ENCODE results near the gene AP4E1. TPM values are rescaled to one million over a fixed set of nuclear protein-coding genes. Genes with fewer than 3 reads are reported as not detected.
"Not testable (repeated sequence)": the region's sequence is repeated elsewhere in the genome, so short reads cannot be mapped to it uniquely, and the experiment has no call there.

Gene AP4E1
- total RNA-seq, 1 donor from 2014 or later, result 10.2 TPM

DNA sequence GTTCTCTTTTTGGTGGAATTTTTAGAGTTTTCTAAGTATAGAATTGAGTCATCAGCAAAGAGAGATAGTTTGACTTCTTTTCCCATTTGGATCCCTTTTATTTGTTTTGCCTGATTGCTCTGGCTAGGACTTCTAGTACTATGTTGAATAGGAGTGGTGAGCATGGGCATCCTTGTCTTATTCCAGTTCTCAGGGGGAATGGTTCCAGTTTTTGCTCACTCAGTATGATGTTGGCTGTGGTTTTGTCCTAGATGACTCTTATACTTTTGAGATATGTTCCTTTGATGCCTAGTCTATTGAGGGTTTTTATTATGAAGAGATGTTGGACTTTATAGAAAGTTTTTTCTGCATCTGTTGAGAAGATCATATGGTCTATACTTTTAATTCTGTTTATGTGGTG lies 113.7 kb downstream of the AP4E1 start:
- no peak for DNase-seq (ENCODE audit: low read depth, low spot score)

DNA sequence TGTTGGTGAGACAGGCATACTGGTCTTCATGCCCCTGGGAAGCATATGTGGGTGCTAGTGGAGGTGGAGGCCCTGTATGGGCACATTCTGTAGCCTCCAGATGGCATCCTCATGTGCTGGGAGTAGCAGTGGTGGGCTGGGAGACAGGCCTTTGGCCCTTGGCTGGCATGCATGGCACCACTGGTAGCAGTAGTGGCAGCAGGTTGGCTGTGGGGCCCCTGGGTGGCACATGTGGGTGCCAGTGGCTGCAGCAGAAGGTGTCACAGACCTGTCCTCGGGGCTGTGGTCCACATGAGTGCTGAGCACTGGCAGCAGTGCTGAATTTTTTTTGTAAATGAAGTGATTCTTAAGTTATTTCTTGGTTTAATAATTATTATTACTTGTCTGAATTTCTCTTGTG lies 115.0 kb downstream of the AP4E1 start:
- no peak for DNase-seq (ENCODE audit: low read depth, low spot score)

DNA sequence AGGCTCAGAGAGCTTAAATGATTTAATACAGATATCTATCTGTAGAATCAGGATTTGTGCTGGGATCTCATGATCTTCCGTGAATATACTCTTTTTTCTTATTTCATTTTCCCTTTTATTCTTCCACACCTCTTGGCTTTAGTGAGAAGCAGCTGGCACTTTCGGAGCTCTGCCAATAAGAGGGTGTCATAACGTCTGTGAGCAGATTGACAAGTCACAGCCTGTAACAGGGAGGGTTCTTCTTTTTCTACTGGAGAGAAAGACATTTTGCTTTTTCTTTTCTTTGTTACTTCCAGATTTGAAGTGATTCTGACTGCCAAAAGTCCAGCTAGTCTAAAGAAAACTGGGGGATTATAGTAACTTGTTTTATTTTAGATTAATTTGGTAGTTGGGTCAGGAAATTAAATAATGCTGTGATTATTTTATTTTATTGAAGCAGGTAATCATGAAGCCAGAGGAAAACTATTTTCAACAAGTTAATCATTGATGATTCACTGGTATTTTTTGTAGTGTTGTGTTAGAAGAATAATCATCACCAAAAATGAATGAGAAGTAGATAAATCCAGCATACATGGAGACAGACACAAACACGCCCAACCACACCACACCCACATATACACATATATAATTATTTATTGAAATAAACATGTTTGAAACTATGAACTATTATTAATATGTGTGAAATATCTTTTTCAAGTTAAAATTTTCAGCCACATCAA lies 116.4 kb downstream of the AP4E1 start:
- no peak for DNase-seq (ENCODE audit: low read depth, low spot score)

DNA sequence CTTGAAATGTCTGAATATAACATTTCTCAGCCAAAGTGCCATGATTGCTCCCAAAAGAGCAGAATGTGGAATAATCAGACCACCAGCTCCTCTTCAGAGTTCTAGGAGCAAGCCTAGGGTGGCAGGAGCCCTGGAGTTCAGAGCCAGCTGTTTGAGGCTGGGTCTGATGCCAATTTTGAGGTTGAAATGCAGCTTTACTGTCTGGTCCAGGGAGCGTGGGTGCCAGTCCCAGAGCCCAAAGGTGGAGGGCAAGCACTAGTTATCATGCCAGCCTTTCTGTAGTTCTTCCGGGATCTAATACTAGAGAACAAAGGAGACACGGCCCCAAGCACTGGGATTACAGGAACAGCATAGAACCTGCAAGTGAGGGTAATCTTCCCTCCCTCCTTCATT lies 117.0 kb downstream of the AP4E1 start:
- no peak for DNase-seq (ENCODE audit: low read depth, low spot score)

DNA sequence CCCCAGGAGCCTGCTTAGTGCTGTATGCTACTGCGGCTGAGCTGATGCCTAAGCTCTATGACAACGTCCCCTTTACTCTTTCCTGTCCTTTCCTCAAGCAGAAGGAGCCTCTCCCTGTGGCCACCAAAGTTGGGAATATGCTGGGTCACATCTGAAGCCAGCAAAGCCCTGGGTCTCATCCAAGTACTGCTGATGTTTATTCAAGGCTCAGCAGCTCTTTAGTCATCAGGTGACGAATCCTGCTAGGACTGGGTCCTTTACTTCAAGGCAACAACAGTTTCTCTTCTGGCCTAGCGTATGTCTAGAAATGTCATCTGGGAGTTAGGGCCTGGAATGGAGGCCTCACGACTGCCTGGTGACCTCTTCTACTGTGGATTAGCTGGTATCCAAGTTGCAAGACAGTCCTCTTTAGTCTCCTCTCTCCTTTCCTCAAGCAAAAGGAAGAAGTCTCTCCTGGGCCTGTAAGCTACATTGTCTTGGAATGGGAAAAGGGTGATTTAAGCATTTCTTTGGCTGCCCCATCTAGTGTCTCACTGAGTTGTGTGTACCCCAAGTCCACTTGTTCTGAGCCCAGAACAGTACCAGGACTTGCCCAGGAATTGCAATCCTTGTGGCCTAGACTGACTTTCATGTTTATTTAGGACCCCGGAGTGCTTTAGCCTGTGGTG lies 122.3 kb downstream of the AP4E1 start:
- DNase-seq (ENCODE audit: low read depth, low spot score), result no peak

DNA sequence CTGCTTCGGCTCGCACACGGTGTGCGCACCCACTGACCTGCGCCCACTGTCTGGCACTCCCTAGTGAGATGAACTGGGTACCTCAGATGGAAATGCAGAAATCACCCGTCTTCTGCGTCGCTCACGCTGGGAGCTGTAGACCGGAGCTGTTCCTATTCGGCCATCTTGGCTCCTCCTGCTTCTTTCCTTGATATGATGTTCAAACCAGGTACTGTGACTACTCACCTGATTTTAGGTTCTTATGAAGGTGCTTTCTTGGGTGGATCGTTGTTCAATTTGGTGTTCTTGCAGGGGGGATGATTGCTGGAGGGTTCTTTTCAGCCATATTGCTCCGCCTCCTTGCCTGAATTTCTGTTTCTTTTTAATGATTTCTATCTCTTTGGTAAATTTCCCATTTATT lies 129.0 kb downstream of the AP4E1 start:
- DNase-seq (ENCODE audit: low read depth, low spot score), result not testable (repeated sequence)

DNA sequence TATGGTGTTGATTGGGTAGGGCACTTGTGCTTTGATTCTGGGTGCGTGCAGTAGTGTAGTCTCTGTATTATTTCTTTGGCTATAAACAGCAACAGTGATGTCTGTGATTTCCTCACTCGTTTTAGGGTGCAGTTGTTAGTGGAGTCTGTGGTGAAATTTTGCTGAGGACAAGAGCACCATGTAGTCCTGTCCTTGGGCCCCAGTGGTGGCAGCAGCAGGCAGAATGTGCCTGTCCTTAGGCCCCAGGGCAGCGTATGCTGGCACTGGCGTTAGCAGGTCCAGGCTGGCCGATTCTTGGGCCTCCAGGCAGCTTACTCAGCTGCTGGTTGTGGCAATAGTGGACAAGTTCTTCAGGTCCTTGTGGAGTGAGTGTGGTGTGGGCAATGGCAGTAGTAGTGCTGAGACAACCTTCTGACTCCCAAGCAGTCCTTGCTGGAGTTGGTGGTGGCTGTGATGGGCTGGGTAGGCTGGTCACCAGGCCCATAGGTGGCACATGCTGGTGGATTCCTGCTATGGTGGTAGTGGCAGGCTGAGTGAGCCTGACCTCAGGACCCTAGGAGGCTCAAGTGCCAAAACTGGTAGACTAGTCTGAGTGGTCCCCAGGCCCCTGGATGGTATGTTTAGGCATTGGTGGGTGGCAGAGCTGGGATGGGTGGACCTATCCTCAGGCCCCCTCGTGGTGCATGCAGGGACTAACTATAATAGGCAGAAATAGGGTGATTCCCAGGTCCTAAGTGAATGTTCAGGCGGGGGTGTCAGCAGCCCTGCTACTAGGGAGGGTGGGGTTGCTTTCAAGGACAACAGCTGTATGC lies 129.9 kb downstream of the AP4E1 start:
- no peak for DNase-seq (ENCODE audit: low read depth, low spot score)

DNA sequence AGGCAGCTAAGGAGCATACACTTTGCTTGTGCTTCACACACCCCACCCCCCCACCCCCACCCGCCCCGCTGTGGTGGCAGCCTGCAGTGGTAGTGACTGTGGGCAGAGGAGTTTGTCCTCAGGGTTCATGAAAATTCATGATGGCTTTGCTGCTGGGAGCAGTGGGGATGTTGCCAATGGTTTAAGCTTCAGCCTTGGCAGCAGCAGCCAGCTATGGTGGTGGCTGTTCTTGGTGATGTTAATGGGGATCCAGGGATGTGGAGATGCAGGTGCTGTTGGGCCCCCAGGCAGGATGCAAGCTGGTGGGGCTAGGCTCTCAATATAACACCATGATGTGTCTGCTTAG lies 130.5 kb downstream of the AP4E1 start:
- no peak for DNase-seq (ENCODE audit: low read depth, low spot score)

DNA sequence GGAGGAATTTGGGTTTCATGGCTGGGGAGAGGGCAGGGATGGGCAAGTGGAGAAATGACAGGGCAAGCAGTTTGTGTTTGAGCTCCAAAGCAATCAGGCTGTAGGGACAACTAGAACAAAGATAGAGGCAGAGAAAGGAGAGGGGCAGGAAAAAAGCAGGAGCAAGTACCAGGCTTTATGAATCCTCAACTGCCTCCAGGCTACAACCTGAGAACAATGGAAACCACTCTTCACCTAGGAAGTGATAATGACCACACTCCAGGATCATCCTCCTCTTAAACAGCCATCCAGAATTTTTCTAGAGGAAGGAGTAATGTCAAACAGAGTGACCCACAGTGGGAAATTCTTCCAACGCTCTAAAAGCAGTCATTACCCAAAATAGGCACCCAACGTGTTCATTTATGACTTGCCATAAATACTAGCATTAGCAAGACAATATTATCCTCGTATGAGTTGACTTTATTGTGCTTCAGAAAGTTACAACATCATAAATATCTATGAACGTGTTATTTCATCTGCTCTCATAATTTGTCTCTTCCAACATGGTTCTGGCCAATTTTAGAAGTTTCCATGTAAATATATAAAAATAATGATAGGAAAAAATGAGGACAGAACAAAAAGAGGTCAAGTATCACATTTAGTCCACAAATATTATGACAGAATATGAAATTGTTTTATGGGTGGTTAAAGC lies 135.7 kb downstream of the AP4E1 start:
- no peak for DNase-seq (ENCODE audit: low read depth, low spot score)

DNA sequence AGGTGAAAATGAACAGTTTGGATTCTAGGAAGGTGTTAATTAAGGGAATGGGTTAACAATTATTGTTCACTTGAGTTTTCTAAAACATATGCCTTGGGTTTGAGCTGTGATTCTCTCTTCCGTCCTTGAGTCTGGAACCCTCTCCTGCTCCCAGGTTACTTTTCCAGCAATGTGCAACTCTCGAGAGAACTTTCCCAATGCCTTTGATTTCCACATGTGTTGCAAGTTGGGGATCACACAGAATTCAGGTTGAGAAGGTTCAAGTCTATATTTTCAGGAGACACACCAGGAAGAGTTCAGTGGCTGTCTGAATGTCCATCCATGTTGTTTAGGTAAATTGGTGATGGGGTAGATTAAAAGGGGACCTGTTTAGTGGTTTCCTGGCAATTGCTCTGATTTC lies 137.5 kb downstream of the AP4E1 start:
- no peak for DNase-seq (ENCODE audit: low read depth, low spot score)

DNA sequence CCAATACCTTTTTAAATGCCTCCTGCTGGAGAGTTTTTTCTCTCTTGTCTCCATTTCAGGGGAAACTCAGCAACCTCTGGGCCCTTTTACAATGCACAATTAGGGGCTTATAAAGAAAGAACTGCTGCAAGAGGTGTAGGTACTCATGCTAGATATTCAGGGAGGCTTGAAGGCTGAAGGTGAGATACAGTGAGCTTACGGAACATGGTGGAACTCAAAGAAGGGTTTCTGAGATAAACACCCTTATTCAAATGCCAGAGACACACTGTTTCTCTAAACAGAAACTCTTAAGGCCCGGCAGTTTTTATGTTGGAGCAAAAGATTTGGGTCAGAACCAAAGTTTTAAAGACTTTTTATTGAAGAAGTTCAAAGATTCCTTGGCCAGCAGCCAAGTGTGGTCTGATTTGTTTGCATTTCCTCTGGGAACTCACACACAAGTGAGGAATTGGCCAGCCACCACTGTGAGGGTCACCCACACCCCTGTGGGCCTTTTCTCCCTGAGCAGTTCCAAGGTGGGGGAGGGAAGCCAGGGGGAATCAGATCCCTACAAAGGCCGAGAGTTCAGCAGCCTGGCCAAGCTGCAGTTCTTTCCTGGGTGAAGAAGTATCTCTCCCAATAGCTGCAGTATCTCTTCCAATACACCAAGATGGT lies 138.4 kb downstream of the AP4E1 start:
- no peak for DNase-seq (ENCODE audit: low read depth, low spot score)

DNA sequence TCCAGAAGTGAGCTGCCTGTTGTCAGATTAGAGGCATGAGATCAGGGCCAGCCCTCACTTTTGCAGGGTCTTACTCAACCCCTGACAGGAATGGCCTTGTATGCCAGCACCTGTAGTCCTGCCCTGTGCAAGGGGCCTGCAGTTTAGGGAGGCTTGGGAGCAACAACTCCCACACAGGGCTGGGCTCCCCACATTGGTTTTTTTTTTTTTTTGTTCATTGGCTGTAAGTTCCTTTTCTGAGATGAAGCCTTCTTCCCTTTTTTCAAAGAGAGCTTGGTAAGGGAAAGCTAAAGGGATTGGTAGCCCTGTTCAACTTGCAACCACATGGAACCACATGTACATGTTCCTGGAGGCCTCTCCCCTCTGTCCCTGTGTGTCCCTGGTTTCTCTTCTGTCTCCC lies 139.8 kb downstream of the AP4E1 start:
- DNase-seq (ENCODE audit: low read depth, low spot score), result no peak

DNA sequence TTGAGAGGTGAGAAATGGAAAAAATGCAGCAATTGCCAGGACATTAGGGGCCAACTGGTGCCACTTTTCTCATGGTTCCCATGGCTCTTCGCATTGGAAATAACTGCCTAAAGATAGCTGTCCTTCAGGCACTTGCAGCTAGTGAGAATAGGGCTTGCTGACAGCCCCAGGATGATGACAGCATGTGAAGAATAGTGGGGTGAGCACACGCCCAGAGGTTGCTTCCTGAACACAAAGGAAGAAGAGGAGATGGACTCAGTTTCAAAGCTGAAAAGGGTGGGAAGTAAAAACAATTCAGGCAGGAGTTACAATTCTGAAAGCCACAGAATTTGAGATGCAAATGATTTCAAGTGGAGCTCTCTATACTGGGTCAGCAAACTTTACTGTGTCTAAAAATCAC lies 140.6 kb downstream of the AP4E1 start:
- no peak for DNase-seq (ENCODE audit: low read depth, low spot score)

DNA sequence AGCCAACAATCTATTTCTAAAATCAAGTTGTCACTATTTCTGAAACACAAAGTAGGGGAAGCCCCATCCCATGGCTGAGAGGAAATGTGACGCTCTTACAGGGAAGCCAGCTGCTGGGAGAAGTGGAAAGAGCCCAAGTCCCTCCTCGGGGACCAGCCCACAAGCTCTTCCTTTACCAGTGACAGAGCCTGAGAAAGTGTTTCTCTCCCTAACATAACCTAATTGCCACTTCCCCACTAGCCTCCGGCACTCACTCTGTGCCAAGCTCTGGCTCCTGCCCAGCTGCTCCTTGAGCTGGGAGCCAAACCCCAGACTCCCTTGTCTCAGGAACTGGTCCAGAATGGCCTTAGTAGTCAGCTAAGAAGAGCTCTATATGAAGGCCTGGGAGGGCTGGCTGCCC lies 143.3 kb downstream of the AP4E1 start:
- peak; percentile 32 for DNase-seq (ENCODE audit: low read depth, low spot score)

DNA sequence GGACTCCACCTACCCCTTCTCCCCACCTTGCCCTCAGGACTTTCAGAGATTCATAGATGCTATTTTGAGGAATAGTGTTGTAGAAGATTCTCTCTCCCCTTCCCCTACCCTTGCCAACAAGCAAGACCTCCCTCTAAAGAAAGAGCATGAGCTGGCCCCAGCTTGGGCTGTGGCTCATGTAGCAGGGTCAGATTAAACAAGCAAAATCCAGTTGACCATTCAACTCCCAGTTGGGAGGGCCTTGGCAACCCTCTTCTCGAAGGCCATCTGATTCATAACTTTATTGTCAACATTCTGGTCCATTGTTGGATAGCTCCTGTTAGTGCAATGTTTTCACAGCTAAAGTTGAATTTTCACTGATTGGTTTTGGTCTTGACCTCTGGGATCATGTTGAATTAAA lies 145.1 kb downstream of the AP4E1 start:
- no peak for DNase-seq (ENCODE audit: low read depth, low spot score)

DNA sequence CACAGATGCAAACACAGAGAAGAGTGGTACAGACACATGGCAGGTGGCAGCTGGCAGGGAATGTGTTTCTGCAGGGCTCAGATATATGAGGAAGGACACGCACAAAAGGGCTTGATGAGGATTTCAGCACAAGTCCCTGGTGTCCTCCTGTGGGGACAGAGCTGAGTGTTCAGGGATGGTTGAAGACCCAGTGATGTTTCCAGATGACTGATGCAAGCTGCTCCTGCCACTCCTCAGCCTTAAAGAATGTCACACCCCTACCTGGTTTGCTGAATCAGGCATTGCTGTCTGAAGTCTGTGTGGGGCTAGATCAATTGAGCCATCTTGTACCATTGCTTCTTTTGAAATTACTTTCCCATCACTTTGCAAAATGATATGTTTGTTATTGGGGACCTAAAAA lies 146.1 kb downstream of the AP4E1 start:
- no peak for DNase-seq (ENCODE audit: low read depth, low spot score)

Other genes starting within 250 kb of the AP4E1 start
- 23.4 and 31.8 TPM in 2 replicates for gene TRPM7, start 221.9 kb upstream of the AP4E1 start, total RNA-seq
- gene SPPL2A, start 143.0 kb upstream of the AP4E1 start, total RNA-seq, result 71.3 and 115 TPM in 2 replicates
- gene TNFAIP8L3, start 186.2 kb downstream of the AP4E1 start, total RNA-seq, result 38.4 and 62.5 TPM in 2 replicates

Measured in pulmonary artery endothelial cell (primary cell).